OCI-LY7 (cell line): ENCODE measurements around the gene SEC31B.

Experiments
- EZH2phosphoT487 ChIP-seq: fragments of 200-600 bp; sonication (generic); IDR thresholded peaks from 2 replicates; pipeline ENCODE4 v1.6.1; 2018; ENCODE audit warnings: low read depth, borderline replicate concordance, mild to moderate bottlenecking, mixed run types, antibody characterized with exemption, low read length, moderate library complexity, mixed read lengths
- TF ChIP-seq, protein P1 (sequence below): fragments of 200-600 bp; sonication (generic); conservative IDR thresholded peaks from 2 replicates; pipeline ENCODE4 v1.5.1; 2014; ENCODE audit warnings: mild to moderate bottlenecking, antibody characterized with exemption, low read length, moderate library complexity, mixed read lengths

DNA sequence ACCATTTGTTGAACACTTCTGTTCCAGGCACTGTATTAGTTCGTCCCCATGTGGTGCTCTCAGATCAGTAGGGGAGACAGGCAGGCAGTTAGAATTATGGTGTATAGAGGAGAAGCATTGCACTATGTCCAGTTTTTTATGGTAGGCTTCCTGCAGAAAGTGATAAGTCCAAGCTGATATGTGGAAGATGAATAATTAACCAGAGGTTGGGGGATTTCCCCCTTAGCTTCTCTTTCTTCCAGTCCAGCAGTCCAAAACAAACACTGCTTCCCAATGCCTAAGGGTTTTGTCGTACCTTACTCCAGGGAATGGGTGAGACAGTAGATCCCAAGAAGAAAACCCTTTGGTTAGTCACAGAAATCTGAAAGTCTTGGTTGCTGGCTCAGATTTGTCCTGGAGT lies 35.2 kb upstream of the SEC31B start:
- TF ChIP-seq, protein P1, sequence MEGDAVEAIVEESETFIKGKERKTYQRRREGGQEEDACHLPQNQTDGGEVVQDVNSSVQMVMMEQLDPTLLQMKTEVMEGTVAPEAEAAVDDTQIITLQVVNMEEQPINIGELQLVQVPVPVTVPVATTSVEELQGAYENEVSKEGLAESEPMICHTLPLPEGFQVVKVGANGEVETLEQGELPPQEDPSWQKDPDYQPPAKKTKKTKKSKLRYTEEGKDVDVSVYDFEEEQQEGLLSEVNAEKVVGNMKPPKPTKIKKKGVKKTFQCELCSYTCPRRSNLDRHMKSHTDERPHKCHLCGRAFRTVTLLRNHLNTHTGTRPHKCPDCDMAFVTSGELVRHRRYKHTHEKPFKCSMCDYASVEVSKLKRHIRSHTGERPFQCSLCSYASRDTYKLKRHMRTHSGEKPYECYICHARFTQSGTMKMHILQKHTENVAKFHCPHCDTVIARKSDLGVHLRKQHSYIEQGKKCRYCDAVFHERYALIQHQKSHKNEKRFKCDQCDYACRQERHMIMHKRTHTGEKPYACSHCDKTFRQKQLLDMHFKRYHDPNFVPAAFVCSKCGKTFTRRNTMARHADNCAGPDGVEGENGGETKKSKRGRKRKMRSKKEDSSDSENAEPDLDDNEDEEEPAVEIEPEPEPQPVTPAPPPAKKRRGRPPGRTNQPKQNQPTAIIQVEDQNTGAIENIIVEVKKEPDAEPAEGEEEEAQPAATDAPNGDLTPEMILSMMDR, result no peak
- TF ChIP-seq EZH2phosphoT487, result no peak
